ENCODE measurements around the gene SUGCT. TPM values are rescaled to one million over a fixed set of nuclear protein-coding genes. Genes with fewer than 3 reads are reported as not detected.

SUGCT gene
- total RNA-seq, 1 donor from 2014 or later, result 1.2 TPM

Small RNA genes within 50 kb of the gene (small RNA-seq; reads per million reads assigned to genes)
- not detected for gene AC006023.1
- not detected for gene AC006023.2

Other genes starting within 250 kb of the SUGCT start
- 133 TPM for gene CDK13, start 184.7 kb upstream of the SUGCT start, total RNA-seq
- gene MPLKIP, start 383 bp upstream of the SUGCT start, total RNA-seq, result 6.9 TPM